C4-2B (cell line): ENCODE results near the gene MCM8.

ENCODE experiments used
- H3K27ac ChIP-seq: fragments of 450-650 bp; 2 replicates; pipeline ENCODE4 v1.5.1; 2017
- CTCF ChIP-seq: fragments of 450-650 bp; conservative IDR thresholded peaks from 2 replicates; pipeline ENCODE4 v1.5.1; 2017; ENCODE audit warnings: mild to moderate bottlenecking
- ZFX ChIP-seq: fragments of 450-650 bp; IDR thresholded peaks from 2 replicates; pipeline ENCODE4 v1.6.1; 2017

Gene MCM8

GRCh38 chr20:6000871-6001270, 50.4 kb downstream of the MCM8 start:
- TF ChIP-seq ZFX (no peak), CTCF (no peak)
- H3K27ac ChIP-seq, result no peak overlapping the region

DNA sequence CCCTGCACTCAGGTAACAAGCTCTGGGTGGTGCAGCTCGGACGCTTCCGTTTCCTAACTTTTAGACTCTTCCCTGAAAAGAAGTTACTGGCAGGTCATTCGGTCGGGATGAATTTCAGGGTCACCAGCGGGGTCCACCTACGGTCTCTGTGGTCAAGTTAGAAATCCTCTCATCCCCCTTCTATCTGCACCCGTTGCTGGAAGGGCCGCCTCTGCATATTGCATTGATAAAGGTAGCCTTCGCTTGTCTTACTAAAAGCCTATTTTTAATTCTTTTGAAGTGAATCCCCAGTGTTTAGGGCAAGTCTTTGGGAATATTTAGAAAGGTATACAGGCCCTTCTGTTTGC, 56.1 kb downstream of the MCM8 start:
- TF ChIP-seq ZFX, result no peak
- TF ChIP-seq CTCF, result no peak
- H3K27ac ChIP-seq, result peak overlapping the region; percentile 89

DNA sequence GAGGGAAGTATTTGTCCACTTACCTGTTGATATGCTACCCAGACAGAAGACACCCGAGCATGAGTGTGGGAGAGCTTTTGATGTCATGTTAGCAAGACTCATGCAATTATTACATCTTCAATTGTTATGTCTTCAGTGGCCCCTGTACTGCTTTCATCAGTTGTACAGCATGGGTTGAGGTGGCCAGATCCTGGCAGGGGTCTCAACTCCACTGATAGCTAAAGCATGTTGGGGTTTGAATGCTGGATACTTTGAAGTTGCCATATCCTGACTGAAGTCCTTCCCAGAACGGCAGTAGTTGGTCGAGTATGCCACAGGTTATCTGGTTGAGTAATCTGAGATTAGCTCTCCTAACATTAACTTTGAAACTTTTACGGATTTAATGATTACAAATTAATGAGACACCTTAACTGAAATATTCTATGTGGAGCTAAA, 56.7 kb downstream of the MCM8 start:
- H3K27ac ChIP-seq, result no peak overlapping the region

DNA sequence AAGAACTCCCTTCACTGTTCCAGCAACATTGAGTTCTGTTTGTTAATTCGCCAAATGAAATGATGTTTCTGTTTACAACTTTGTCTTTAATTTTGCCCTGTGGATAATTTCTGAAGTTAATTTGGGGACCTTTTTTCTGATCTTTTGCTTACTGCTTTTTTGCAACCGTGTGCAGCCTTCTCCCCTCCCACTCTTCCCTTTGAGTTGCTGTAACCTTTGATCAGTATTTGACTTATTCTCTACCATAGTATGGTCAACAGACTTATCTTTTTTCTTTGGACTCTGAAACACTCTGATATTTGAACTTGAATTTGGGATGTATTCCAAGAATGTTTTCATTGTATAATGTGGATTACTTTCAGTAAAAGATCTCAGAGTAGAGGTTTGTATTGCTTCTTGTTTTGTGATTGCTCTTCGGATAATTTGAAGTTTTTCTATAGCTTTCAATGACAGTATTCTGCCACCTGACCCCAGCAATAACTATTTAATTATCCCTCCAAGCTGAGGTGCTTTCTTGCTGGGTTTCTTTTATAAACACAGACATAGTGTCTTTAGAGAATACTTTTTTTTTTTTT, 57.2 kb downstream of the MCM8 start:
- no peak overlapping the region for H3K27ac ChIP-seq
- TF ChIP-seq ZFX (no peak), CTCF (no peak)

More for the DNA sequence above, 56.7 kb downstream of the MCM8 start:
- TF ChIP-seq ZFX (no peak), CTCF (no peak)

DNA sequence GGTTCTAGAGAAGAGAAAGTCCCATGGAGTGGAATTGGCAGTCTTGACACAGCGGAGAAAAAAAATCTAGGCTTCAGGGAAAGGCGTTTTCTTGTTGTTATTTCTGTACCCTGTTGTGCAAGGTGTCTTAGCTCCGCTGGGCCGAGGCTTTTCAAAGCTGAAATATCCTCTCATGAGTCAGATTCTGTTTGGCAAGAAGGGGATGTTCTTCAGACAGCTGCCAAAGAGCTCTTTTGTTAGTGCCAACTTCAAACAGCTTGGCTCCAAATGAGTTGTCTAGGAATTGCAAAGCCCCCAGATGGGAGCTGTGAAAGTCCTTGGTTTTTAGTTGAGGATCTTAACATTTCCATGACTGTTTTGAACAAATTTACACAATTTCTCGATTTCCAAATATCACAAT, 57.8 kb downstream of the MCM8 start:
- no peak overlapping the region for H3K27ac ChIP-seq
- TF ChIP-seq CTCF, result no peak
- TF ChIP-seq ZFX, result no peak

- H3K27ac ChIP-seq, result no peak overlapping the region
- no peak for TF ChIP-seq ZFX
- TF ChIP-seq CTCF, result no peak
These were observed 61.7 kb downstream of the MCM8 start for GRCh38 chr20:6012179-6012578.

DNA sequence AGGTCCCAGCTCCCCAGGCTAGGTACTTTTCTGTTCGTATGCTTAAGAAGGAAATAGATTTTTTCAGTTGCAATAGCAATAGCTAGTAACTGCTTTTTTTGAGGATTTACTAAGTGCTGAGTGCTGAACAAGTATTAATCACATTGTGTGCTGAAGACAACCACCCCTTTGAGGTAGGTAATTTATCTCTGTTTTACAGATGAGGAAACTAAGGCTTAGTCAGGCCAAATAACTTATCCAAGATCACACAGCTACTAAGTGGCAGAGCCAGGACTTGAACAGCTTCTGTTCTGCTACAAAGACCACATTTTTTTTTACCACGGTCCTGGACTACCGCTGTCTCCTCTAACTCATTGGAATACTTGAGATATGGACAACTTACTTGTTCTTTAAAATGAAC, 63.6 kb downstream of the MCM8 start:
- TF ChIP-seq CTCF (no peak), ZFX (no peak)

More for the DNA sequence above, 63.6 kb downstream of the MCM8 start:
- no peak overlapping the region for H3K27ac ChIP-seq
